ENCODE results near the gene SLC9A7.
"Not testable (repeated sequence)": the region's sequence is repeated elsewhere in the genome, so short reads cannot be mapped to it uniquely, and the experiment has no call there.

SLC9A7 gene

DNA sequence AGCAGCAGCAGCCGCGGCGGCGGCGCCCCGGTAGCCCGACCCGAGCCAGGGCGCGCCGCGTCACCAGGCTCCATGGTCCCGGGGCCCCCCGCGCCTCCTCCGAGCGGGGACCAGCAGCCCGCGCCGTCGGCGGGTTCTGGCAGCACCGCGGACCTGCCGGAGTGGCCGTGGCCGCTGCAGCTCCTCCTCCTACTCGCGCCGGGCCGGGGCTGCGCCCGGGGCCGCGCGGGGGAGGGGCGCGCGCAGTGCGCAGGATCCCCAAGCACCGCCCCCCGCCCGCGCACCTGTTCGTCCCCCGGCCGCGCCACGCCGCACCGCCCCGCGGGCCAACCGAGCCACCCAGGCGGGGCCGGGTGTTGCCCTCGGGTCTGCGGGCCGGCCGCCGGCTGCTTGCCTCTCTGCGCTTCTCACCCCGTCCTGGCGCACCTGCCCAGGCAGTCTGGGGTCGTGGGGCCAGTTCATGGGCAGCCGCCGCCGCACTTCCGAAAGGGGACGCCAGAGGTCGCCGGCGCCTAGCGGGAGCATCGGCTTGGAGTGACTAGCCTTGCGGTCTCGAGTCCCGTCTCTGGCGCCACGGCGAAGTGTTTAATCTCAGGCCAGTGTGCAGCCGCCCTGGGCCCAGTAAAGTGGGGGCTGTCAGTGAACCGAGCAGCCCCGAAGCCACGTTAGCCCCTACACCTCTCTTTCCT lies at the start of gene SLC9A7:
SLC9A7 (minus strand) TSS at position 163 of the 689 bp plus-strand sequence; CDS start at position 74, 89 bp downstream.
- DNase-seq = peak; percentile 77

DNA sequence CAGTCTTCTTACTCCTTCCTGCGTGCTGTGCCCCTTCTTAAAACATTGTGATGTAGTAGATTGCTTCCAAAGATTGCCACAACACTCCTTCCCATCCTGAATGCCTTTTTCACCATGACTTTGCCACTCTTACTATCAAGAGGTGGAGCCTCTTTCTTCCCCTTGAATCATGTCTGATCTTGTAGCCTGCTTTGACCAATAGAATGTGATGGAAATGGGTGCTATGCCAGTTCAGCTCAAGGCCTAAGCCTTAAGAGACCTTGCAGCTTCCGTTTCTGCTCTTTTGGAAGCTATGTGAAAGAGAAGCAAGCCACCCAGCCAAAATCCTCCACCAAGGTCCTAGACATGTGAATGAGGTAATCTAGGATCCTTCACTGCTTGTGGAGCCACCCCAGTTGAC lies 46.4 kb upstream of the SLC9A7 start:
- DNase-seq = no peak

DNA sequence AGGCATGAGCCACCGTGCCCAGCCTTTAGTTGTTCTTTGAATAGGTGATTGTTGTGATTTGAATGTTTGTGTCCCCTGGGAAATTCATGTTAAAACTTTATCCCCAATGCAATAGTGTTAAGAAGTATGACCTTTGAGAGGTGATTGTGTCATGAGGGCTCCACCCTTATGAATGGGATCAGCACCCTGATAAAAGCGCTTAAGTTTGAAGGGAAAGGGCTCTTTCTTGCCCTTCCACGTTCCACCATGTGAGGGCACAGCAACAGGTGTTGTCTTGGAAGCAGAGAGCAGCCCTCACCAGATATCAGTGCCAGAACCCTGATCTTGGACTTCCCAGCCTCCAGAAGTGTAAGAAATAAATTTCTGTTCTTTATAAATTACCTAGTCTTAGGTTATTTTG lies 44.2 kb upstream of the SLC9A7 start:
- DNase-seq = no peak

DNA sequence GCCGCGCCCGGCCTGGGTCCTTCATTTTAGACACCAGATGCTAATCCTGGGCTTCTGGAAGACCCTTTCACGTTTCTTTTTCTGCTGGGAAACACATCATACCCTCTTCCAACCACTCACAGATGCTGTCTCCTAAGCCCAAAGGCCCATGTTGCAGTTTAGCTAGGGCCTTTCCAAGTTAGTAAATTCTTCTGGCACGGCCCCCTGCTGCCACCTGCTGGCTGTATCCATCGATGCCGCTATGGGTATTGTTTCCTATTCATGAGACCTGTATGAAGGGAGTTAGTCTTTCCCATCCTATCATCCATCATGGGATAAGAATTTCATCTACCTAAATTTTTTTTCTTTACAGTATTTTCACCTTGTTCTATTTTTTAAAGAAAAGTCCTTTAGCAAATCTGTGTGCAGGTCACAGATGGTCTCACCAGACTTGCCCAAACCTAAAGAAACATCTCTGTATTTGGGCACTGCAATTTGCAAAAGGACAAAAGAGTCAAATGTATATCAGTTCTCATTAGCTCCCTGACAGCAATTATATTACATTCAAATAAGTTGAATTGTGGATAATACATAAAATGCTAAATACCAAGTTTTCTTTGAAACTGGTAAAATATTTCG lies 37.8 kb upstream of the SLC9A7 start:
- DNase-seq = peak; percentile 60

DNA sequence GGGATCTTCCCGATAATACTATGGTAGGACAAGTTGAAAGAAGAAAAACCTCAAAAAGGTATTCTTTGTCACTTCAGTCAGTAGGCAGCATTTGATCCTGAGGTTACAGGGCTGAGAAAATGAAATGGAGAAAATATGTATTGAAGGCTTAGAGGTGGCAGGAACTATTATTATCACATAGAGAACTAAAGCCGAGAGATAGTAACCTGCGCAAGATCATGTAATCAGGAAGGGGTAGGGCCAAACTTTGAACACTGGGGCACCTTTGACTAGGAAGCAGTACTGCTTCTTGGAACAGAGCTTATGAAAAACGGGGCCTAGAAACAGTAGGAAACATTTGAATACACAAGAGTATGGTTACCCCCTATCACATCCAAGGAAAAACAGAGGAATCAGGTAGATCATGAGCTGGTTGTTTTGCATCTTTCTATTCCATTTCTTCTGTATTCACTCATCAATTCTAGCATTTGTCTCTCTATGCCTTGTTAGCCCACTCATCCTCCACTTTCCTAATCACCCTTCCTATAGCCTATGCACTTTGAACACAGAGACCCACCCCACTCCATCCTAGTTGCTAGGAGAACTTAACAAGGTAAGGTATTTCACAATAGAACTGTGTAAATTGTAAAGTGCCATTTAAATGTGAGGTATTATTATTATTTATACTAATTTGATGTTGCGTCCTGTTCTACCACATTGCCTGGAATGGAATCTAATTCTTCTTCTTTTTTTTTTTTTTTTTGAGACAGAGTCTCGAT lies 34.6 kb upstream of the SLC9A7 start:
- no peak for DNase-seq

DNA sequence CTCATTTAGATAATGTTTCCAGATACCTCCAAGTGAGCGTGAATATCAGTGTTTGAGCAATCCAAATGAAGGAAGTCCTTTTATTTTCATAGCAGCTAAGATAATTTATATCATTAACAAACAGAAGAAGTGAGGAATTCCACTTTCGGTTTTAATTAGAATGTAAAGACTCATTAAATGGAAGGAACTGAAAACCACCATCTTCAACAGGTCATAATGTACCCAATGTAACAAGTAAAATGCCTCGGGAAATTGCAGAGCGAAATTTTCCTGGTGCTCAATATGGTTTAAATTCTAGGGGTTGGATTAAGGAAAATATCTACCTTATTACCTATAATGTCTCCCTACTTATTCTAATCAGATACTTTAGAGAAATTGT lies 33.9 kb upstream of the SLC9A7 start:
- DNase-seq = no peak

DNA sequence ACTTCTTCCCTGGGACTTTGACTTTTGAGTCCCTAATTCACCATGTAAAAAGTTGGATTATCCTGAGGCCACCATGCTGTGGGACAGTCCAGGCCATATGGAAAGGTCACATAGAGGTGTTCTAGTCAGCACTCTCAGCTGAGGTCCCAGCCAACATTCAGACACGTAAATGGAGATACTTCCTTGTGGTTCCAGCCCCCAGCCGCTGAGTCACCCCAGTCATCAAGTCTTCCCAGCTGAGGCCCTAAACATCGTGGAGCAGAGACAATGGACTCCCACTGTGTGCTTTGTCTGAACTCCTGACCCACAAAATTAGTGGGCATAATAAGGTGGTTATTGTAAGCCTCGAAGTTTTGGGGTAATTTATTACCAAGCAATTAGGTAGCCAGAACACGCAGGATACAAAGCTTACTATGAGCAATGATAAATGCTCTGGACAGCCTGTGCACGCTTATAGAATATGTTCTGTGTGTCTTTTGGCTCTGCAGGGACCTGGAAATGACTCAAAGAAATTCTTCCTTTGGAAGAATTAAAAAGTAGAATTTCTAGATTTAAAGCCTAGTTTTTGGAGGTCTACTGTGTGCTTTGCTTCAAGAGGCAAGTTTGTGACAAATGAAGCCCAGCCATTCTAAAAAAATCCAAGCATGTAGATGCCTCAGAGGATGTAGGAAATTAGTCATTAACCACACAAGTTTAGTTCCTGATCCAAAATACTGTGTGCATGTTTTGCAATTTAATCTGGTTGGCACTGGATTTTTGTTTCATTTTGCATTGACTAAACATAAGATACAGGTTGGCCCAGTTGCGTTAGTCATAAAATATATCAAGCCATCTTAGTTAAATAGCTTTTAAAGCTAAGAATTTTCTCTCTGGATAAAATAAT lies 33.2 kb upstream of the SLC9A7 start:
- DNase-seq = peak; percentile 17

DNA sequence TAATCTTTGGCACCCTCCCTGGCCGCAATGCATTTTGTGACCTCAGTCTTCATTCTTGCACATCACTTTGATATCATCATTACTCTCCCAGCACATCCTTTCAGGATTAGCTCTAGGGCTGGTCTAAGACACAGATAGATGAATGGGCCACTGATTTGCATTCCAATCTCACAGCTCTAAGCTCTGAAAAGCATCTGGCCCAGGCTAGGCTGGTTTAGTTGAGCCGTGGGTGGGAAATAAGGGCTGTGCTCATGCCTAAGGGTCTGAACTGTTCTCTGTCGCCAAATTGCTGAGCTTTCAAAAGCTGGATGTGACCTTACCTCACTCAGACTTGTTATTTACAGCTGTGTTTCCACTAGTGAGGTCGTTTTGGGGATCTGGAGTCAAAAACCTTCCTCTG lies 30.0 kb upstream of the SLC9A7 start:
- DNase-seq = no peak

DNA sequence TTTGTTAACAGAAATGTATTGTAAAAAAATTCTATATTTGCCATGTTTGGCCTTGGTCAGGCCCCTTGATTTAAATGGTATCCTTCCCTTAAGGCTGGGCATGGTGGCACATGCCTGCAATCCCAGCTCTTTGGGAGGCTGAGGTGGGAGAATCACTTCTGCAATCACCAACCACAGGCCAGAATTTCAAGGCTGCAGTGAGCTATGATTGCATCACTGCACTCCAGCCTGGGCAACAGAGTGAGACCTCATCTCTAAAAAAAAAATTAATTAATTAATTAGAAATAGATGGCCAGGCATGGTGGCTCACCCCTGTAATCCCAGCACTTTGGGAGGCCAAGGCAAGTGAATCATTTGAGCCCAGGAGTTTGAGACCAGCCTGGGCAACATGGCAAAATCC lies 25.5 kb upstream of the SLC9A7 start:
- DNase-seq = not testable (repeated sequence)

DNA sequence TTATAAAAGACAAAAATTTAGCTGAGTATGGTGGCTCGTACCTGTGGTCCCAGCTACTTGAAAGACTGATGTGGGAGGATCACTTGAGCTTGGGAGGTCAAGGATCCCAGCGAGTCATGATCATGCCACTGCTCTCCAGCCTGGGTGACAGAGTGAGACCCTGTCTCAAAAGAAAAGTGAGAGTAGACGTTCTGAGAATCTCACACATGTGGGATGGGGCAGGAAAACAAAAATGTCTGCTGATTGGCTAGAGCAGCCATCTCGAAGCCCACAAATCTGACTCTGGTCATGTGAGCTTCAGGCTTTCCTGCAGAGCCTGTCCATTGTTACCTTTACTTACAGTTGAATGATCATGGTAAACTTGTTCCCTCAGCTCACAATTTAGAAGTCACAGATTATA lies 23.1 kb upstream of the SLC9A7 start:
- DNase-seq = no peak

DNA sequence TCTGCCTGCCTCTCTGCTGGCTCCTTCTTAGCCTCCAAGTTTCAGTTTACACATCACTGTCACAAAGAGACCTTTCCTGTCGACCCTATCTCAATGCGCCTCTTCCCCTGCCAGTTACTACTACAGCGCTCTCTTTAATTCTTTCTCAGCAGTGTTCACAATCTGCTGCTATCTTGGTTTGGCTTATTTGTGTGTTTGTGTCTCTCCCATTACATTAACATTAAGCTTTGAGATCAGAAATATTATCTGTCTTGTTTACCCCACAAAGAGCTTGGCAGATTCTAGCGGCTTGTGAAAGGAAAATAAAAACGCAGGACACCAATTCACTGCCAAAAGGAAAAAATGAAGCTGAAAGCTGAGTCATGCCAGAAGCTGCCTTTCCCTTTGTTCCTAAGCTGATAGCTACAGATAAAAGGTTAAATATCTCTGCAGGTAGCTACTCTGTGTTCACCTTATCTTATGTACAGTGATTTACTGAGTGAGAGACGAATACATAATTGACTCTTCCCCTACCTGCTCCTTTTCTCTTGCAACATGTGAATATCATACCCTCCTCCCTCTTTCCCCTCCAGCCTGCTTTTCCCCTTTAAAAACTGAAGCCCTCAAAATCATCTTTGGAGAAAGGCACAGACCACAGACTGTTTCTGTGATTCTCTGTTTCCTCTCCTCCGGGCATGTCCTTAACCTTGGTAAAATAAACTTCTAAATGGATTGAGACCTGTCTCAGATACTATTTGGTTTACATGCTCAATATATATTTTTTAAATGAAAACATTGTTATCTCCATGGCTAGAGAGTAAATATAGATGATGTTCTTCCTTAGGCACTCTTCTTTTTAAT lies 19.3 kb upstream of the SLC9A7 start:
- no peak for DNase-seq

DNA sequence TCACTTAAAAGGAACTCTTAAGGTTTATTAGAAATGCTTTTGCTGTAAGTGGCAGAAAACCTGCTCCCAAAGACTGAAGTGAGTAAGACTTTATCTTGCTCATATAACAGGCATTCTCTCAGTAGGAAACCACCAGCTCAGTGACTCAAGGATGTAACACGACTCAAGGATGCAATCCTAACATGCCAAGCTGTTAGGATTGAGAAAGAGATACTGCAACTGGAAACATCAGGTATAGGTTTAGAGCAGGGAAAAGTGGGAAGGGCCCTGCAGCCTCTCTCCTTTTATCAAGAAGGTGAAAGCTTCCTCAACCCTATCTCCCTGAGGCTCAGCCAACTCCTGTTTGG lies 11.9 kb upstream of the SLC9A7 start:
- DNase-seq = no peak

DNA sequence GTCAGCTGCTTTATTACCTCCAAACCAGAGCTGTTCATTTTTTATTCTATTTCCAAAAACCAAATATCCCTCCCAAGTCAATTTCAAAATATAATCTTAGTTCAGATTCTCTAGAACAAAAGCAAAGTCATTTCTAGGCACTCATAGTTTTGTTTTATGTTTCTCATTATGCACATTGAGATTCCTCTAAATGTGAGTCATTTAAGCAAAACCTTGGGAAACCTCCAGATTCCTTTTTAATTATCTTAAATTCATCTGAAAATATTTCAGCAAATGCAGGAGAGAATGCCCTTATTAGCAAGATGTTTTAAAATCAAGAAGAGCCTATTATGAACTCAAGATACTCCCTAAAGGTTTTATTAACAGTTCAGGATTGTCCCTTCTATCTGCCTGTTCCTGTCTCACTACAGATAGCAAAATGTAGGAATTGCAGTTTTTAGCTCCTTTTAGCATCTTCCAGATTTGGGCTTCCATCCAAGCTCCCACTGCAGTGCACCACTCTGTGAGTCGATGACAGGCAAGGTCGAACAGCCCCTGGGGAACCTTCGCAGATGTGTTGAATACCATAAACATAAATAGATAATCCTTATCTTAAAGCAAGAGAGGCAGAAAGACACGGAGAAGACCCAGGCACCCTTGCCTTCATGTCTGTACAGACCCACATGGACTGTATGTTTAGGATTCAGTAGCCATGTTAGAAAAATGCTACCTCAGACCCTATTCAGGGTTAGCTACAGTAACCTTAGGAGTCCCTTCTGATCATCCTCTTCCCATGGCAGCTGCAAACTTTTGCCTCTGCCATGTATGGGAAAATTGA lies 11.3 kb upstream of the SLC9A7 start:
- DNase-seq = no peak

DNA sequence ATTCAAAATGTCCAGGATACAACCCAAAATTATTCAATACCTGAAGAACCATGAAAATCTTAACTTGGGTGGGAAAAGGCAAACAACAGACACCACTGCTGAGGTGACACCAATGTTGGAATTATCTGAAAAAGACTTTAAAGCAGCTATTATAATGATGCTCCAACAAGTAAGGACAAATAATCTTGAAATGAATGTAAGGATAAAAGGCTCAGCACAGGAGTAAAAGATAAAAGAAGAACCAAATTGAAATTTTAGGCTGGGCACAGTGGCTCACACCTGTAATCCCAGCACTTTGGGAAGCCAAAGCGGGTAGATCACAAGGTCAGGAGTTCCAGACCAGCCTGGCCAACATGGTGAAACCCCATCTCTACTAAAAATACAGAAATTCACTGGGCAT lies 4.0 kb upstream of the SLC9A7 start:
- no peak for DNase-seq

DNA sequence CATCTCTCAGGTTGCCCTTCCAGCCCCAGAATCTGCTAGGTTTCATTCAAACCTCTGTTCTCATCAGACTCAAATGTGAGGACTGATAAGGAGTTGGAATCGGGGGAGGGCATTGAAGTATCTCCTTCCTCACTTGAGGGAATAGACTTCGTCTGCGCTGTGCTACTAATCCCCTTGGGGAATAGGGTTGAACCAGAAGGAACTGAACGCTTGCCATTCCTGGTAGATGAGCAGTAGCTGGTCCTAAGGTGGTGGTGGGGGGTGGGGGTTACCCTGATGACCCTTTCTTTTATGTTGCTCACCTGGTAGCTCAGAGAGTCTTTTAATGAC lies 692 bp upstream of the SLC9A7 start:
- DNase-seq = no peak

DNA sequence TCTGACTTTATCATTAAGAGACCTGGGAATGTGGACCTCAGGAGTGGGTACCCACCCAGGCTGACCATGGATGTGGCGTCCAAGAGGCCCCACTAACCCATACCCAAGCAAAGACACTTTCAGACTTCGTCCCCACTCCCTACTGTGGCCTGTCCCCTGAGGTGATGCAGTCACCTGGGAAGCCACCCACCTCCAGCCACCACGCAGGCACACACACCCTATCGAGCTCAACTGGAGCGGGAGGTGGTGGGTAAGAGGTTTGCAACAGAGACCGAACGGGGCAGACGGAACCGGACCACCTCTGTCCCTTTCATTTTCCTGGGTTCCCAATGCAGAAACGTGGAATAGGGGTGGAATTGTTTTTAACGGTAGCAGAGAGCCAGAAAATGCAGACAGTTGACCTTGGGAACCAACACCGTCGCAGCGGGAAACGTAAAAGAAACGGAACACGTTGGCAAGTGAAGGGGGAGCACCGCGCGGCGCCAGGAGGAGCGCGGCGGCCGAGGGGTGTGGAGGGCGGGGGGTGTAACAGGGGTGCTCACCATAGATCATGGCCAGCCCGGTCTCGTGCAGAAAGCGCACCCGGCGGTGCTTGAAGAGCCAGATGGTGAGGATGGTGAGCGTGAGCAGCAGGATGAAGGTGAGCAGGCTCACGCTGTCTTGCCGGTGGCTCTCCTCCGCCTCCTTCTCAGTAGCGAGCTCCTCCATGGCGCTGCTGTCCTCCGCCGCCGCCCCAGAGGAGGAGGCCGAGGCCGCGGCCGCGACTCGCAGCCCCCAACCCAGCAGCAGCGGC lies 559 bp downstream of the SLC9A7 start:
- peak; percentile 18 for DNase-seq

DNA sequence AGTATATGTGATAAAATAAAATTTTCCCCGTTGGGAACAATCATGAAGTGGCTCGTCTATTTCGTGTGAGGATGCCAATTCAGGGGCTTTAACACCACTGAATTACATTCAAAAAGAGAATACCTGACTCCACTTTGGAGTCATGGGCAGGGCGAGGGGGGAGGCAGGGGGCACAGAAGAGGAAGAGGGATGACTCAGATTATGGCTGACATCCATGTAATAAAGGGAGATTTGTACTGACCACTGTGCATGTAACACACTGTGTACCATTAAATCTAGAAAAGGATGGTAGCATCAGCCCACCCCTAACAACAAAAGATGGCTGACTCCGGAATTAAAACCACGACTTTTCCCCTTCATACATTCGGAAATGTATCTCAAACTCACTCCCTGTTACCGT lies 1.3 kb downstream of the SLC9A7 start:
- no peak for DNase-seq

DNA sequence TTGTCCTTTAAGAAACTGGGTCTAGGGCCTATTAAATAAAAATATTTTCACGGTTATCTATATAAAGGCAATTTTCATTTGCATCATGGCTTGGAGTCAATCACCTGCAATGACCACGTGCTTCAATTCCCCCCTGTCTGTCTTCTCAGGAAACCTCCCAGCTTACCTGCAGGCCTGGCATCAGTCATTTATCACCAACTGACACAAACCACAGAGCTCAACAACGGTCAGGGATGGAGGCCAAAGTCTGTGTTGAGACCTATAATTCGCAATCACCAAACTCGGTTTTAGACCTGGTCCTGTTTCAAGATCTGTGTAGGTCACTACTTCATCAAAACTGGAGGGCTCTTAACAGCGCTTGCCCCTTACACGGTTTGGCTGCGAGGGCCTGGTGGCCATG lies 1.9 kb downstream of the SLC9A7 start:
- no peak for DNase-seq

DNA sequence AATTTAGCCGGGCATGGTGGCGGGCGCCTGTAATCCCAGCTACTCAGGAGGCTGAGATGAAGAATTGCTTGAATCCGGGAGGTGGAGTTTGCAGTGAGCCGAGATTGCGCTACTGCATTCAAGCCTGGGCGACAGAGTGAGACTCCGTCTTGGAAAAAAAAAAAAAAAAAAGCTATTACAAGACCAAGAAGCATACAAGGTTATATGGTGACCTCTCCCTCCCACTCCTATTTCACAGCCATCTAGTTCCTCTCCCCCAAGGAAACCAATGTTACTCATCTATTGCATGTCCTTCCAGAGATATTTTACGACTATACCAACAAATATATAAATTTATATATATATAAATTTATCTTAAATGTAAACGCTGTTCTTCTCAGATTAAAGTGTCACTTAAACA lies 3.2 kb downstream of the SLC9A7 start:
- no peak for DNase-seq

DNA sequence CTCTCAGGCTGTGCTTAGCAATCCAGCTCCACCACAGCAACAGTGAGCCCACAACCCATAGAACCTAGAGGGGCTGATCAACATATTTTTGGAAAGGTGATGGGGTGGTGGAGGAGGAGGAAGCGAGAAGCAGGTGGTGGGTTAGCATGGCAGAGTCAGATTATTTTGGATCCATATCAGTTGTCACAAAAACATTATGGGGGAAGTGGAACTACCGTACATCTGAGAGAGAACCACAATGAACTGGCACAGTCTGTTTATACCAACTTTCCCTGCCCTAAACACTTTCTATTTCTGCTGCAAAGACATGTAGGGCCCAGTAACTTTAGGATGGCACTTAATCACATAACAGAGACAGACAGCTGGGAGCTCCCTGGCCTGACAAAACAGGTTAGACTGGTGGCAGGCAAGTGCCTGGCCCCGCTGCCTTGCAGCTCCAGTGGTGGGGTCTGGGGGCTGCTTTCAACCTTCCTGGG lies 4.3 kb downstream of the SLC9A7 start:
- DNase-seq = no peak

DNA sequence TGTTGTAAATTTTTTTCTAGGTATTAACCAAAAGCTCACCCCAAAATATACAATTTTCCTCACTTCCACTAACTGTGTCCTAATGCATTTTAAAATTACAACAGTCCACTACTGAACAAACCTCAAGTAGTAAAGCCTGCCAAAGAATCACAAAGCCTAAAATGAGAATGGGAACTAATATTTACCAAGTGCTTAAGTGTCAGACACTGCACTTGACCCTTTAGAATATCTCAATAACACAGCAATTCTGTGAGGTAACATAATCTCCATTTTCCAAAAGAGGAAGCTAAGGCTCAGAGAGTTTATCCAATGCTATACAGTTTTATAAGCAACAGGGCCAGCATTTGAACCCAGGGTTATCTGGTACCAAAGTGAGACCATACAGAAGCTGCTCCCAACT lies 4.9 kb downstream of the SLC9A7 start:
- no peak for DNase-seq
